Measurements from ENCODE around the gene PRDM16. TPM values are rescaled to one million over a fixed set of nuclear protein-coding genes. Genes with fewer than 3 reads are reported as not detected.
"Not testable (repeated sequence)": the region's sequence is repeated elsewhere in the genome, so short reads cannot be mapped to it uniquely, and the experiment has no call there.

The PRDM16 gene
- polyA plus RNA-seq, 1 donor from 2014 or later = not detected

DNA sequence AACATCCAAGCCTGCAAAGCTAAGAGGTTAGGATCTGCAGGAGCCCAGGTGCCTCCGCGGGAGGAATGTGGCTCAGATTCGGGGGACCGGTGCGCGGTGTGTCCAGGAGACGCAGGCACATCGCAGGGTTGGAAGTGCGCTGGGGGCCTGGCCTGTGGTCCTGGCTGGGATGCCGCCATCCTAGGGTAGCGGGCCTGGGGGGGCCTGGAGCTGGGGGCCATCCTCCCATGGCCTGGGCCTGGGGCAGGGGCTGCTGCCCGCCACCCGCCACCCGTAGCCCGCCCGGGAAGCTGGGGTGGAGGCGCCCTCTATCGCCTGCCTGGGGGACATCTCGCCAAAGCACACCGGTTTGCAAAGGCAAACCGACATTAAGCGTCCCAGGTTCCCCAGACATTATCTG, 214.8 kb downstream of the PRDM16 start:
- Mint-ChIP-seq H3K9me3 (no peaks in the 10 kb centered on the region), H3K27ac (no peak overlapping the region), H3K27me3 (peaks cover 5% of the 10 kb centered on the region), H3K4me1 (no peaks in the 10 kb centered on the region), H3K36me3 (no peaks in the 10 kb centered on the region), H3K4me3 (no peak overlapping the region)

- no peaks in the 10 kb centered on the region for H3K4me1 Mint-ChIP-seq
- peaks cover 5% of the 10 kb centered on the region for H3K27me3 Mint-ChIP-seq
- H3K36me3 Mint-ChIP-seq = no peaks in the 10 kb centered on the region
- H3K4me3 Mint-ChIP-seq = no peak overlapping the region
- H3K27ac Mint-ChIP-seq = no peak overlapping the region
- no peaks in the 10 kb centered on the region for H3K9me3 Mint-ChIP-seq
Observed at GRCh38 chr1:3284691-3285090, 215.7 kb downstream of the PRDM16 start.

DNA sequence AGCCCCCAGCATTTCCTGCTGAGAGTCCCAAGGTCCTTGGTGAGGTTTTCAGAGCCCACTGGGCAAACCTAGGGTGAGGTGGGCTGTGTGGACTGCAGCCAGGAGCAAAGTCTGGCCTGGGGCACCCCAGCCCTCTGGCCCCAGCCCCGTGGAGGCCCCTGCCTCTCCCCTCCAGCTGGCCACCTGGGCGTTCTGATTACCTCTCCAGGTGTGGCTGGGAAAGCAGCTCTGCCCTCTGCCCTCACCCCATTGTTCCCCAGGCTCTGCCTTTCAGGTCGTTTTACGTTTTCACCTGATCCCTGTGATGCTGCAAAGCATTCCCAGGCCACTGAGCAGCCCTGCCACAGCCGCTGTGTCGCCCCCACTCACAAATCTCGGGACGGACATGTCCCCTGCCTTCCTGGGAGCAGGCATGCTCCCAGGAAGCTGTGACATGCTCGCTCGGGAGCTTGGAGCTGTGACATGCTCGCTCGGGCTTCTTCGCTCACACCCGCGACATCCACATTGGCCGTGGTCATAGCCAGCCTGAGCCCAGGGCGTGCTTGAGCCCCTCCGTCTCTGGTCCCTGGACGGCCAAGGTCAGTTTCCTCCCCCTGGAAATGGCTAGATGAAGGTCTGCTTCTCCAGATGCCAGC, 216.2 kb downstream of the PRDM16 start:
- Mint-ChIP-seq H3K27me3 (peaks cover 5% of the 10 kb centered on the region), H3K4me3 (no peak overlapping the region), H3K27ac (no peak overlapping the region), H3K4me1 (no peaks in the 10 kb centered on the region), H3K9me3 (no peaks in the 10 kb centered on the region), H3K36me3 (no peaks in the 10 kb centered on the region)

DNA sequence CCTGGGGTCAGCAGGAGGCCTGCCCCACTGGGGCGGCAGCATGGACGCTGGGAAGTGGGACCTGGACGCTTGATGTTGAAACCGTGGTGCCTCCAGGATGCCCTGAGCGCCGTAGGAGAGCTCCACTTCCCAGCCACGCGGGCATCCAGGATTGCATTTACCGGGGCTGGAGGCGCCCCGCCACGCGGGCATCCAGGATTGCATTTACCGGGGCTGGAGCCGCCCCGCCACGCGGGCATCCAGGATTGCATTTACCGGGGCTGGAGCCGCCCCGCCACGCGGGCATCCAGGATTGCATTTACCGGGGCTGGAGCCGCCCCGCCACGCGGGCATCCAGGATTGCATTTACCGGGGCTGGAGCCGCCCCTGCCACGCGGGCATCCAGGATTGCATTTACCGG, 218.1 kb downstream of the PRDM16 start:
- not testable (repeated sequence) for H3K27me3 Mint-ChIP-seq, H3K4me3 Mint-ChIP-seq, H3K36me3 Mint-ChIP-seq, H3K4me1 Mint-ChIP-seq, H3K27ac Mint-ChIP-seq, H3K9me3 Mint-ChIP-seq

- Mint-ChIP-seq H3K4me1 (no peaks in the 10 kb centered on the region), H3K4me3 (no peak overlapping the region), H3K36me3 (no peaks in the 10 kb centered on the region), H3K9me3 (no peaks in the 10 kb centered on the region), H3K27ac (no peak overlapping the region), H3K27me3 (peaks cover 3% of the 10 kb centered on the region)
Observed at GRCh38 chr1:3287656-3288160, 218.7 kb downstream of the PRDM16 start.

- Mint-ChIP-seq H3K36me3 (no peaks in the 10 kb centered on the region), H3K27ac (no peak overlapping the region), H3K27me3 (peaks cover 6% of the 10 kb centered on the region), H3K4me3 (no peak overlapping the region), H3K9me3 (no peaks in the 10 kb centered on the region), H3K4me1 (no peaks in the 10 kb centered on the region)
Observed at GRCh38 chr1:3289502-3289901, 220.5 kb downstream of the PRDM16 start.

- no peaks in the 10 kb centered on the region for H3K9me3 Mint-ChIP-seq
Observed at GRCh38 chr1:3290438-3290837, 221.4 kb downstream of the PRDM16 start.

DNA sequence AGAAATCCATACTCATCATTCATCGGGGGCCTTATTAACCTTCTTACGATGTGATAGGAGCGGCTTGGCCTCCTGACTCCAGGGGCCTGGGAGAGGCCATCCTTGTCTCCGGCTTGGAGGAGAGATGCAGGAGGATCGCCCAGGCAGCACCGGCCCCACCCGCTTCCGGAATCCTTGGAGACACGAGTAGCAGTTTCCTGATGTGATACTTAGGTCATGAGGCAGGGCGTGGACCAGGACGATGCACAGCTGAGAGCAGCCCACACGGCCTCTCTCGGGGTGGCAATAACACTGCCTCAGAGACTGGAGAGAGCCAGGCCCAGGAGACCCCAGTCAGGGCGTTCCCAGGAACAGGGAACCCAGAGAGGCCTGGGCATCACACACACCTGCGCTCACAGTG, 221.9 kb downstream of the PRDM16 start:
- no peak overlapping the region for H3K4me3 Mint-ChIP-seq
- no peaks in the 10 kb centered on the region for H3K4me1 Mint-ChIP-seq
- no peak overlapping the region for H3K27ac Mint-ChIP-seq
- no peaks in the 10 kb centered on the region for H3K9me3 Mint-ChIP-seq
- no peaks in the 10 kb centered on the region for H3K36me3 Mint-ChIP-seq
- peaks cover 5% of the 10 kb centered on the region for H3K27me3 Mint-ChIP-seq

More at GRCh38 chr1:3290438-3290837, 221.4 kb downstream of the PRDM16 start:
- Mint-ChIP-seq H3K27me3 (peaks cover 6% of the 10 kb centered on the region), H3K27ac (no peak overlapping the region), H3K4me1 (no peaks in the 10 kb centered on the region), H3K4me3 (no peak overlapping the region), H3K36me3 (no peaks in the 10 kb centered on the region)

DNA sequence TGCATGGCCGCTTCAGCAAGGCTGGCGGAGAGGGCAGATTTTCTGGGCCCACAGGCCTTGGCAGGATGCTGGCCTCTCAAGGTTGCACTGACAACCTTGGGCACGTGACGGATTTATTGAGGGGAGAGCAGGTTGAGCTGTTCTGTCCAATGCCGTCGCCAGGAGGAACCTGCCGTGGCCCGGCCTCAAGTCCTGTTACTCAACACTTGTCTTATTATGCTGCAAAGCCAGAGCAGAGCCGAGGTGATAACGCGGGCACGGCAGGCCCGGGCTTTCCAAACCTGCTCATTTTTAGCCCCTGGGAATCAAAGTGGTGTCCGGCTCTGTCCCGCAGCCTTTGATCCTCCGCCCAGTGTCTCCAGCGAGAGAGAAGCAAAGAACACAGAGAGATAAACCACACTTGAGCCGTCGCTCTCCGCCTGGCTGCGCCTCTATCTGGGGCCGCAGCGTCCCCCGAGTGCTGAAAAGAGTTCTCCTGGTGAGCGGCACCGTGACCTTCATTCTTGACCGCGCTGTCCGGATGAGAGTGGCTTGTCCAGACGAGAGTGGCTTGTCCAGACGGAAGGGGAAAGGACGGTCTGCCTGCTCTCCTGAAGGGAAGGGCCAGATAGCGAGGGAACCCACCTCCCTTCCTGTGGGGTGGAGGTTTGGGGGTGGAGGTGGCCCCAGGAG, 223.2 kb downstream of the PRDM16 start:
- no peak overlapping the region for H3K4me3 Mint-ChIP-seq
- H3K9me3 Mint-ChIP-seq = no peaks in the 10 kb centered on the region
- H3K27ac Mint-ChIP-seq = no peak overlapping the region
- peaks cover 3% of the 10 kb centered on the region for H3K27me3 Mint-ChIP-seq
- no peaks in the 10 kb centered on the region for H3K4me1 Mint-ChIP-seq
- H3K36me3 Mint-ChIP-seq = no peaks in the 10 kb centered on the region

DNA sequence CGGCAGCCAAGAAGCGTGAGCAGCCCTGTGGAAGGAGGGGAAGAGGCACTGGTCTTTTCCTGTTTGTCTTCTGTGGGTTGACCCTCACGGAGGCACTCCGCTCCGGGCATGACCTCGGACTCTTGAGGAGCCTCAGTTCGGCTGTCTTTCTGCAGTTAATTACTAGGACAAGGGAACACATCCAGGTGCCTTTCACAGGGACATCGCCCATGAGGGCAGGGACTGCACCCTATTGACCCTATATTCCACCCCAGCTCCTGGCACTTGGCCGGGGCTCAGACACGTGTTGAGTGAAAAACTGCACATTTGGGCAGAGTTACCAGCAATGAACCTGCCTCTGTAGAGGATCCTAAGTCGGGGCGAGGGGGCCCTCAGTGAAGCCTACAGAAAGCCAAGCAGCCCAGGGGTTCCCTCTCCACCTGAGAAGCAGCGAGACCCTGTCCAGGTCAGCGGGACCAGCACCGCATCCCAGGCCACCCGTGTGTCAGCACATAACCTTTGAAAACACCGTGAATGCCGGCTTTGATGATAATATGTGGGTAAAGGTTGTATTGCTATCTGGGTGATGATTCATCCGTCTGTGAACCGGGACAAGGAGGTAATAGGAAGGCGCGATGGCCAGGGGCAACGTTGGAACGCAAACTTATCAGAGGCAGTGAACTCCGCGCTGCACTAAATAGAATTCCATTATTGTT, 224.0 kb downstream of the PRDM16 start:
- no peaks in the 10 kb centered on the region for H3K4me1 Mint-ChIP-seq
- no peak overlapping the region for H3K4me3 Mint-ChIP-seq
- H3K27ac Mint-ChIP-seq = no peak overlapping the region
- peaks cover 3% of the 10 kb centered on the region for H3K27me3 Mint-ChIP-seq
- H3K36me3 Mint-ChIP-seq = no peaks in the 10 kb centered on the region
- H3K9me3 Mint-ChIP-seq = no peaks in the 10 kb centered on the region

GRCh38 chr1:3293563-3294080, 224.6 kb downstream of the PRDM16 start:
- Mint-ChIP-seq H3K36me3 (no peaks in the 10 kb centered on the region), H3K27me3 (peaks cover 3% of the 10 kb centered on the region), H3K4me1 (no peaks in the 10 kb centered on the region), H3K4me3 (no peak overlapping the region), H3K27ac (no peak overlapping the region), H3K9me3 (no peaks in the 10 kb centered on the region)

DNA sequence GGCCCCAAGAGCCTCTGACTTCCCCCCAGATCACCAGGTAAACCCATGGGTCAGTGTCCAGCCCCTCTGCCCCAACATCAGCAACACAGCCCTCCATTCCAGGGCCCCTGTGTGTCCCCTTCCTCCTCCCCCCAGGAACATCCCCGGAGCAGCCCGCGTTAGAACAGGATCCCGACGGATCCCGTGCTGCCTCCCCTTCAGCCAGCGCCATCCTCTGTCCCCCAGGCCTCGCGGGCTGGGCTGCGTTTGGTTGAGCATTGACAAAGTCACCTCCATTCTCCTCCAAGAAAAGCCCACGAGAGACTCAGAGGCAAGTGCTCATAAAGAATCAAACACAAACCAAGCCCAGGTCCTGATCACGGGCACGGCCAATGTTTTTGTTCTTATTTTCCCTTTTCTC, 225.4 kb downstream of the PRDM16 start:
- no peaks in the 10 kb centered on the region for H3K9me3 Mint-ChIP-seq
- no peak overlapping the region for H3K27ac Mint-ChIP-seq
- H3K4me1 Mint-ChIP-seq = no peaks in the 10 kb centered on the region
- H3K27me3 Mint-ChIP-seq = peaks cover 3% of the 10 kb centered on the region
- no peaks in the 10 kb centered on the region for H3K36me3 Mint-ChIP-seq
- H3K4me3 Mint-ChIP-seq = no peak overlapping the region

DNA sequence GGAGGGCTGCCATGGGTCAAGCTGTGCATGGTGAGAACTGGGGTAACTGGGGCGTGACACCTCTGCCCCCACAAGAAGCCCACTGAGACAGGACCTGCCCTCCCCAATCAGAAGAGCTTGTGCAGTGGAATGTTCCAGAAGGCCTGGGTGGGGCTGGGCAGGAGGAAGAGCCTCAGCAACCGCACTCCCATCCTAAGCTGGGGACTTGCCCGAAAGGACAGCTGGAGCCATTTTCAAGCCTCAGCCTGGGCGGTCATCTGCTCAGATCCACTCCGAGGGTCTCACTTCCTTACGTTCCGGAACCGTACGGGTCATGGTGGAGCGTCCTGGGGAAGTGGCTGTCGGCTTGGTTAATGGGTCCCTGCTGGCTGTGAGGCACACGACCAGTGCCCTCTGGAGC, 226.8 kb downstream of the PRDM16 start:
- Mint-ChIP-seq H3K27me3 (peaks cover 3% of the 10 kb centered on the region), H3K4me1 (no peaks in the 10 kb centered on the region), H3K4me3 (peak overlapping the region in 1 of 4 donors; percentile 43), H3K9me3 (no peaks in the 10 kb centered on the region), H3K27ac (no peak overlapping the region), H3K36me3 (no peaks in the 10 kb centered on the region)

GRCh38 chr1:3296326-3296725, 227.3 kb downstream of the PRDM16 start:
- H3K4me3 Mint-ChIP-seq = no peak overlapping the region
- no peaks in the 10 kb centered on the region for H3K9me3 Mint-ChIP-seq

DNA sequence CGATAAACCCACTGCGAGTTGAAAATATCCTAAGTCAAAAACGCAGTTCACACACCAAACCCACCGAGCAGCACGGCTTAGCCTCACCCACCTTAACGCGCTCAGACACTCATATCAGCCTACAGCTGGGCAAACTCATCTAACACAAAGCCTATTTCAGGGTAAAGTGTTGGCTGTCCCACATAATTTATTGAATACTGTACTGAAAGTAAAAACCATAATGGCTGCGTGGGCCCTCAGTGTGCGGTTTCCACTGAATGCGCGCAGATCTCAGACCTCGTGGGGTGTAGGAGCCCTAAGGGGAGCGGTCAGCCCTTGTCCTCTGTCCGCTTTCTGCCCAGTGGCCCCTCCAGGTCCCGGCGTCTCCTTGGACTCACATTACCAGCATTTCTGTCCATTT, 227.8 kb downstream of the PRDM16 start:
- H3K4me1 Mint-ChIP-seq = no peaks in the 10 kb centered on the region
- no peaks in the 10 kb centered on the region for H3K9me3 Mint-ChIP-seq
- peaks cover 3% of the 10 kb centered on the region for H3K27me3 Mint-ChIP-seq
- no peak overlapping the region for H3K27ac Mint-ChIP-seq
- H3K4me3 Mint-ChIP-seq = peak overlapping the region in 1 of 4 donors; percentile 32
- no peaks in the 10 kb centered on the region for H3K36me3 Mint-ChIP-seq

More at GRCh38 chr1:3296326-3296725, 227.3 kb downstream of the PRDM16 start:
- Mint-ChIP-seq H3K27ac (no peak overlapping the region), H3K4me1 (no peaks in the 10 kb centered on the region), H3K27me3 (peaks cover 3% of the 10 kb centered on the region), H3K36me3 (no peaks in the 10 kb centered on the region)

Data from IgD-negative memory B cell (primary cell).